ENCODE measurements around the gene ITGB5.

- TF ChIP-seq CTCF (IDR thresholded peaks at IDR 0.05), result no peak
- no peak for TF ChIP-seq POLR2A (IDR thresholded peaks at IDR 0.05)
Observed at GRCh38 chr3:124878561-124879336, 8.4 kb downstream of the ITGB5 start.
